Neural cell (in vitro differentiated cells): ENCODE measurements around the gene CHIC1. TPM values are rescaled to one million over a fixed set of nuclear protein-coding genes. Genes with fewer than 3 reads are reported as not detected.
"Not testable (repeated sequence)": the region's sequence is repeated elsewhere in the genome, so short reads cannot be mapped to it uniquely, and the experiment has no call there.

ENCODE experiments used
- H2AFZ ChIP-seq: fragments of 200-600, 300-800 bp; sonication (generic), shearing (Covaris generic); 2 replicates; pipeline ENCODE4 v1.6.0; 2014; ENCODE audit warnings: low read depth, mild to moderate bottlenecking, antibody characterized with exemption, low read length, moderate library complexity
- H3F3A ChIP-seq: fragments of 200-600 bp; shearing (Covaris generic); 2 replicates; pipeline ENCODE4 v1.6.1; 2016; ENCODE audit warnings: mild to moderate bottlenecking, moderate library complexity, mixed read lengths, antibody characterized with exemption, low read length; ENCODE audit not compliant: insufficient read depth, poor library complexity, severe bottlenecking
- H3K27ac ChIP-seq: fragments of 200-600, 300-800 bp; sonication (generic), shearing (Covaris generic); 2 replicates; pipeline ENCODE4 v1.5.1; 2014; ENCODE audit warnings: mild to moderate bottlenecking, low read length, moderate library complexity
- H3K27me3 ChIP-seq: fragments of 300-800, 200-600 bp; sonication (generic), shearing (Covaris generic); 2 replicates; pipeline ENCODE4 v1.6.0; 2014; ENCODE audit warnings: mild to moderate bottlenecking, low read depth, low read length, moderate library complexity; ENCODE audit not compliant: insufficient read depth
- H3K36me3 ChIP-seq: fragments of 300-800, 200-600 bp; sonication (generic), shearing (Covaris generic); 2 replicates; pipeline ENCODE4 v1.5.1; 2014; ENCODE audit warnings: mild to moderate bottlenecking, antibody characterized with exemption, low read length, moderate library complexity; ENCODE audit not compliant: insufficient read depth
- H3K4me2 ChIP-seq: fragments of 300-800, 200-600 bp; sonication (generic), shearing (Covaris generic); 2 replicates; pipeline ENCODE4 v1.6.0; 2014; ENCODE audit warnings: mild to moderate bottlenecking, low read length
- H3K4me3 ChIP-seq: fragments of 300-800, 200-600 bp; sonication (generic), shearing (Covaris generic); 2 replicates; pipeline ENCODE4 v1.5.1; 2014; ENCODE audit warnings: mild to moderate bottlenecking, low read length, moderate library complexity
- H3K79me2 ChIP-seq: fragments of 200-600 bp; shearing (Covaris generic); replicated peaks from 2 replicates; pipeline ENCODE4 v1.6.0; 2014; ENCODE audit warnings: mild to moderate bottlenecking, low read length, moderate library complexity; ENCODE audit not compliant: insufficient read depth
- H3K9ac ChIP-seq: fragments of 300-800, 200-600 bp; sonication (generic), shearing (Covaris generic); 2 replicates; pipeline ENCODE4 v1.6.1; 2016; ENCODE audit warnings: mild to moderate bottlenecking, low read length, mixed read lengths
- H3K9me2 ChIP-seq: fragments of 200-600 bp; shearing (Covaris generic); 2 replicates; pipeline ENCODE4 v1.6.1; 2016; ENCODE audit warnings: mild to moderate bottlenecking, low read length, mixed read lengths; ENCODE audit not compliant: insufficient read depth
- H3K9me3 ChIP-seq: fragments of 200-600, 300-800 bp; sonication (generic), shearing (Covaris generic); 2 replicates; pipeline ENCODE4 v1.6.1; 2016; ENCODE audit warnings: mild to moderate bottlenecking, mixed run types, low read length, moderate library complexity, mixed read lengths
- H4K20me1 ChIP-seq: fragments of 200-600 bp; shearing (Covaris generic); 2 replicates; pipeline ENCODE4 v1.6.1; 2016; ENCODE audit warnings: mild to moderate bottlenecking, mixed run types; ENCODE audit not compliant: insufficient read depth
- EP300 ChIP-seq: fragments of 450-650 bp; conservative IDR thresholded peaks from 2 replicates; pipeline ENCODE4 v1.6.1; 2014; ENCODE audit warnings: antibody characterized with exemption, mild to moderate bottlenecking, moderate library complexity; ENCODE audit not compliant: poor library complexity, severe bottlenecking
- EZH2 ChIP-seq: fragments of 200-600, 300-800 bp; shearing (Covaris generic), sonication (generic); IDR thresholded peaks from 2 replicates; pipeline ENCODE4 v1.6.1; 2014; ENCODE audit warnings: antibody characterized with exemption, low read length, borderline replicate concordance, mild to moderate bottlenecking; ENCODE audit not compliant: insufficient read depth, poor library complexity, severe bottlenecking
- MXI1 ChIP-seq: fragments of 450-650 bp; conservative IDR thresholded peaks from 2 replicates; pipeline ENCODE4 v1.6.1; 2014; ENCODE audit warnings: antibody characterized with exemption, mild to moderate bottlenecking; ENCODE audit not compliant: poor library complexity, severe bottlenecking
- POLR2AphosphoS5 ChIP-seq: IDR thresholded peaks from 2 replicates; pipeline ENCODE4 v1.6.1; 2012
- RAD21 ChIP-seq: fragments of 450-650 bp; conservative IDR thresholded peaks from 2 replicates; pipeline ENCODE4 v1.6.1; 2014; ENCODE audit warnings: antibody characterized with exemption, mild to moderate bottlenecking, moderate library complexity
- SMC3 ChIP-seq: fragments of 450-650 bp; conservative IDR thresholded peaks from 2 replicates; pipeline ENCODE4 v1.6.1; 2014; ENCODE audit warnings: antibody characterized with exemption, mild to moderate bottlenecking, moderate library complexity; ENCODE audit not compliant: poor library complexity
- TAF1 ChIP-seq: IDR thresholded peaks from 2 replicates; pipeline ENCODE4 v1.6.1; 2012; ENCODE audit warnings: low read depth
- polyA plus RNA-seq: library from polyadenylated mRNA; depleted of rRNA; stranded (reverse); fragments of >200 nt; gene quantifications from 2 replicates; pipeline ENCODE4 v1.2.3, GENCODE V29; 2014
- TF ChIP-seq, protein P1 (sequence below): IDR thresholded peaks from 2 replicates; pipeline ENCODE4 v1.6.1; 2012; ENCODE audit warnings: borderline replicate concordance
- TF ChIP-seq, protein P2 (sequence below): fragments of 450-650 bp; IDR thresholded peaks from 2 replicates; pipeline ENCODE4 v1.5.1; 2014; ENCODE audit warnings: antibody characterized with exemption, mild to moderate bottlenecking, moderate library complexity; ENCODE audit not compliant: poor library complexity, severe bottlenecking

Gene CHIC1
- polyA plus RNA-seq, 1 donor from 2014 or later = 15.2 TPM

DNA sequence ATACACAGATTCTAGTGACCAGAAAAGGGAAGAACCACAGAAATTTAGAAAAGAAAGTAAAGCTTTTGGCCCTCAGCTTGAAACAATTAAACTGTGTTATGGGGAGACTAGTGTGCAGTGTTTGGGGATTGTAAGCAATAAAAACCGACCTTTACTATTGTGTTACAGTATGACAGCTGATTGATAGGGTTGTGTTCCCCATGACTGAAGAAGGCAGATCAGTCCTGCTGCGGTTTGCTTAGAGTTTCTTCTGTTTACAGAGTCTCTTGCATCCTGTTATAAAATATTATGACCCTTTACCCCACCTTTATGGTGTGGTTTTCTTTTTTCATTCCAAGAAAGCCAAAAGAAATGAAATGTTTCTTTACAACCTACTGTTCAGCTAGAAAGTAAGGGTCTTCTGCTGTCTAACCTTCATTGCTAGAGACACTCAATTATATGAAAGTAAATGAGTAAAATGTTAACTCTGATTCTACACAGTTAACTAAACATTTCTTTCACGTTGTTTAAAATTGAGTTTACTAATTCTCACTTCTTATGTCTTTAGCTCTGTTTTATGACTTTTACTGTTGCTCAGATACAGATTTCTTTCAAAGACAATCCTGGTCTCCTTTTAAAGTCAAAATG lies 18.1 kb downstream of the CHIC1 start:
- Histone ChIP-seq H3K9me2 (no peaks in the 10 kb centered on the region), H3K4me3 (no peak overlapping the region), H3K79me2 (no peaks in the 10 kb centered on the region), H3K27me3 (no peaks in the 10 kb centered on the region), H3K9me3 (no peaks in the 10 kb centered on the region), H2AFZ (no peak overlapping the region), H4K20me1 (no peaks in the 10 kb centered on the region), H3K4me2 (no peak overlapping the region), H3K9ac (no peak overlapping the region), H3K27ac (no peak overlapping the region), H3F3A (no peaks in the 10 kb centered on the region), H3K36me3 (no peaks in the 10 kb centered on the region)
- TF ChIP-seq EP300 (no peak), SMC3 (no peak), MXI1 (no peak), POLR2AphosphoS5 (no peak), RAD21 (no peak), TAF1 (no peak), EZH2 (no peak)
- TF ChIP-seq, protein P1, sequence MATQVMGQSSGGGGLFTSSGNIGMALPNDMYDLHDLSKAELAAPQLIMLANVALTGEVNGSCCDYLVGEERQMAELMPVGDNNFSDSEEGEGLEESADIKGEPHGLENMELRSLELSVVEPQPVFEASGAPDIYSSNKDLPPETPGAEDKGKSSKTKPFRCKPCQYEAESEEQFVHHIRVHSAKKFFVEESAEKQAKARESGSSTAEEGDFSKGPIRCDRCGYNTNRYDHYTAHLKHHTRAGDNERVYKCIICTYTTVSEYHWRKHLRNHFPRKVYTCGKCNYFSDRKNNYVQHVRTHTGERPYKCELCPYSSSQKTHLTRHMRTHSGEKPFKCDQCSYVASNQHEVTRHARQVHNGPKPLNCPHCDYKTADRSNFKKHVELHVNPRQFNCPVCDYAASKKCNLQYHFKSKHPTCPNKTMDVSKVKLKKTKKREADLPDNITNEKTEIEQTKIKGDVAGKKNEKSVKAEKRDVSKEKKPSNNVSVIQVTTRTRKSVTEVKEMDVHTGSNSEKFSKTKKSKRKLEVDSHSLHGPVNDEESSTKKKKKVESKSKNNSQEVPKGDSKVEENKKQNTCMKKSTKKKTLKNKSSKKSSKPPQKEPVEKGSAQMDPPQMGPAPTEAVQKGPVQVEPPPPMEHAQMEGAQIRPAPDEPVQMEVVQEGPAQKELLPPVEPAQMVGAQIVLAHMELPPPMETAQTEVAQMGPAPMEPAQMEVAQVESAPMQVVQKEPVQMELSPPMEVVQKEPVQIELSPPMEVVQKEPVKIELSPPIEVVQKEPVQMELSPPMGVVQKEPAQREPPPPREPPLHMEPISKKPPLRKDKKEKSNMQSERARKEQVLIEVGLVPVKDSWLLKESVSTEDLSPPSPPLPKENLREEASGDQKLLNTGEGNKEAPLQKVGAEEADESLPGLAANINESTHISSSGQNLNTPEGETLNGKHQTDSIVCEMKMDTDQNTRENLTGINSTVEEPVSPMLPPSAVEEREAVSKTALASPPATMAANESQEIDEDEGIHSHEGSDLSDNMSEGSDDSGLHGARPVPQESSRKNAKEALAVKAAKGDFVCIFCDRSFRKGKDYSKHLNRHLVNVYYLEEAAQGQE = no peak
- TF ChIP-seq, protein P2, sequence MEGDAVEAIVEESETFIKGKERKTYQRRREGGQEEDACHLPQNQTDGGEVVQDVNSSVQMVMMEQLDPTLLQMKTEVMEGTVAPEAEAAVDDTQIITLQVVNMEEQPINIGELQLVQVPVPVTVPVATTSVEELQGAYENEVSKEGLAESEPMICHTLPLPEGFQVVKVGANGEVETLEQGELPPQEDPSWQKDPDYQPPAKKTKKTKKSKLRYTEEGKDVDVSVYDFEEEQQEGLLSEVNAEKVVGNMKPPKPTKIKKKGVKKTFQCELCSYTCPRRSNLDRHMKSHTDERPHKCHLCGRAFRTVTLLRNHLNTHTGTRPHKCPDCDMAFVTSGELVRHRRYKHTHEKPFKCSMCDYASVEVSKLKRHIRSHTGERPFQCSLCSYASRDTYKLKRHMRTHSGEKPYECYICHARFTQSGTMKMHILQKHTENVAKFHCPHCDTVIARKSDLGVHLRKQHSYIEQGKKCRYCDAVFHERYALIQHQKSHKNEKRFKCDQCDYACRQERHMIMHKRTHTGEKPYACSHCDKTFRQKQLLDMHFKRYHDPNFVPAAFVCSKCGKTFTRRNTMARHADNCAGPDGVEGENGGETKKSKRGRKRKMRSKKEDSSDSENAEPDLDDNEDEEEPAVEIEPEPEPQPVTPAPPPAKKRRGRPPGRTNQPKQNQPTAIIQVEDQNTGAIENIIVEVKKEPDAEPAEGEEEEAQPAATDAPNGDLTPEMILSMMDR = no peak

DNA sequence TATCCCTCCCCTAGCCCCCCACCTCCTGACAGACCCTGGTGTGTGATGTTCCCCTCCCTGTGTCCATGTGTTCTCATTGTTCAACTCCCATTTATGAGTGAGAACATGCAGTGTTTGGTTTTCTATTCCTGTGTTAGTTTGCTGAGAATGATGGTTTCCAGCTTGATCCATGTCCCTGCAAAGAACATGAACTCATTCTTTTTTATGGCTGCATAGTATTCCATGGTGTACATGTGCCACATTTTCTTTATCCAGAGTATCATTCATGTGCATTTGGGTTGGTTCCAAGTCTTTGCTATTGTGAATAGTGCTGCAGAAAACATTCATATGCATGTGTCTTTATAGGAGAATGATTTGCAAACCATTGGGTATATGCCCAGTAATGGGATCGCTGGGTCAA lies 34.8 kb downstream of the CHIC1 start:
- not testable (repeated sequence) for H3K79me2 ChIP-seq, H3K9ac ChIP-seq, H3K36me3 ChIP-seq, H3K9me3 ChIP-seq, H3K27ac ChIP-seq, H3K4me3 ChIP-seq, H3K9me2 ChIP-seq, H3K27me3 ChIP-seq, H2AFZ ChIP-seq, H4K20me1 ChIP-seq, H3K4me2 ChIP-seq, H3F3A ChIP-seq

DNA sequence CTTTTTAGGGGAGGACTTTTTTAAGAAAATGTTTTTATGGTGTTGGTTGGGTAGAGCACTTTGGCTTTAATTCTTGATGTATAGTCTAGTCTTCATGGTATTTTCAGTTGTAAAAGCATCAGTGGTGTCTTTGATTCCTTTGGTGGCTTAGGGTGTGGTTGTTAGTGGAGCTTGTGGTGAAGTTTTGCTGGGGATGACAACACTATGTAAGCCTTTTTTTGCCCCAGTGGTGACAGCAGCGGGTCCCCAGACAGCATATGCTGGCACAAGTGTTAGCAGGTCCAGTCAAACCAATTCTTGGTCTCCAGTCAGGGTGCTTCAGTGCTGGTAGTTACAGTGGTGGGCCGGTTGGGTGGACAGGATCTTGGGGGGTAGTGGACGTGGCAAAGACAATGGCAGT lies 52.0 kb downstream of the CHIC1 start:
- H3K9me3 ChIP-seq = no peaks in the 10 kb centered on the region
- no peak overlapping the region for H3K4me2 ChIP-seq
- TF ChIP-seq, protein P1 = no peak
- TF ChIP-seq SMC3 (no peak), EP300 (no peak), EZH2 (no peak), MXI1 (no peak), RAD21 (no peak), TAF1 (no peak), POLR2AphosphoS5 (no peak)
- TF ChIP-seq, protein P2 = no peak
- H2AFZ ChIP-seq = no peak overlapping the region
- H4K20me1 ChIP-seq = no peaks in the 10 kb centered on the region
- H3K36me3 ChIP-seq = no peaks in the 10 kb centered on the region
- no peaks in the 10 kb centered on the region for H3K9me2 ChIP-seq
- no peak overlapping the region for H3K27ac ChIP-seq
- H3K27me3 ChIP-seq = no peaks in the 10 kb centered on the region
- no peak overlapping the region for H3K9ac ChIP-seq
- H3K4me3 ChIP-seq = no peak overlapping the region
- H3F3A ChIP-seq = no peaks in the 10 kb centered on the region
- H3K79me2 ChIP-seq = no peaks in the 10 kb centered on the region
